CD14-positive monocyte (primary cell): ENCODE data around the gene FKBP5. TPM values are rescaled to one million over a fixed set of nuclear protein-coding genes. Genes with fewer than 3 reads are reported as not detected.
"Not testable (repeated sequence)": the region's sequence is repeated elsewhere in the genome, so short reads cannot be mapped to it uniquely, and the experiment has no call there.

ENCODE experiments used
- DNase-seq, 3 donors: peaks; one replicate each; pipeline ENCODE4 v3.0.0-alpha.2; 2011 to 2022
- H2AFZ ChIP-seq: 2 replicates; pipeline ENCODE4 v1.6.0; 2012; ENCODE audit warnings: mild to moderate bottlenecking, low read depth, low read length, inconsistent platforms; ENCODE audit not compliant: insufficient read depth, poor library complexity, severe bottlenecking
- H3K27ac ChIP-seq, 2 donors: 1 replicate in 1 of 2; 2 replicates in 1 of 2; pipeline ENCODE4 v1.5.1; 2012 to 2013; ENCODE audit warnings: low read length in 2 of 2, control low read depth in 1 of 2, inconsistent platforms in 1 of 2, low read depth in 1 of 2, mild to moderate bottlenecking in 1 of 2
- H3K27me3 ChIP-seq, 2 donors: one replicate each; pipeline versions ENCODE4 v1.6.0 to v1.6.1; 2011 to 2013; ENCODE audit warnings: low read length in 2 of 2; ENCODE audit not compliant: control insufficient read depth in 2 of 2, insufficient read depth in 2 of 2
- H3K36me3 ChIP-seq, 2 donors: replicated peaks in 1 of 2; 1 replicate in 1 of 2; 2 replicates in 1 of 2; pipeline versions ENCODE4 v1.5.1 to v1.6.1; 2012 to 2013; ENCODE audit warnings: low read length in 2 of 2, control low read depth in 1 of 2, inconsistent platforms in 1 of 2, mild to moderate bottlenecking in 1 of 2; ENCODE audit not compliant: insufficient read depth in 2 of 2, control insufficient read depth in 1 of 2
- H3K4me1 ChIP-seq, 2 donors: 1 replicate in 1 of 2; 2 replicates in 1 of 2; pipeline versions ENCODE4 v1.5.1 to v1.6.1; 2012 to 2013; ENCODE audit warnings: low read length in 2 of 2, control low read depth in 1 of 2, inconsistent platforms in 1 of 2, mild to moderate bottlenecking in 1 of 2, moderate library complexity in 1 of 2; ENCODE audit not compliant: insufficient read depth in 2 of 2, control insufficient read depth in 1 of 2
- H3K4me2 ChIP-seq: replicated peaks from 2 replicates; pipeline ENCODE3; 2012; ENCODE audit warnings: low read length, moderate library complexity, mild to moderate bottlenecking; ENCODE audit not compliant: poor library complexity, severe bottlenecking; ENCODE audit errors: extremely low read depth
- H3K4me3 ChIP-seq, 3 experiments: fragments of 200-600 bp in 1 of 3; sonication (generic) in 1 of 3; replicated peaks in 1 of 3; 1 replicate in 2 of 3; 2 replicates in 1 of 3; pipeline ENCODE4 v1.5.1; 2011 to 2013; ENCODE audit warnings: low read length in 3 of 3, mild to moderate bottlenecking in 3 of 3, control low read depth in 2 of 3, low read depth in 2 of 3, inconsistent platforms in 1 of 3, moderate library complexity in 1 of 3
- H3K79me2 ChIP-seq: 2 replicates; pipeline ENCODE4 v1.6.0; 2012; ENCODE audit warnings: mild to moderate bottlenecking, control low read depth, inconsistent platforms, low read length, moderate library complexity; ENCODE audit not compliant: insufficient read depth
- H3K9ac ChIP-seq: 2 replicates; pipeline ENCODE4 v1.6.0; 2017; ENCODE audit warnings: low read length, mild to moderate bottlenecking; ENCODE audit not compliant: insufficient read depth, poor library complexity, severe bottlenecking
- H3K9me3 ChIP-seq, 2 donors: replicated peaks in 1 of 2; 1 replicate in 1 of 2; 2 replicates in 1 of 2; pipeline versions ENCODE4 v1.5.1 to v1.6.1; 2012 to 2013; ENCODE audit warnings: low read length in 2 of 2, control low read depth in 1 of 2; ENCODE audit not compliant: control insufficient read depth in 1 of 2, insufficient read depth in 1 of 2
- H4K20me1 ChIP-seq: 2 replicates; pipeline ENCODE4 v1.6.0; 2012; ENCODE audit warnings: mild to moderate bottlenecking, low read length, control low read depth, moderate library complexity; ENCODE audit not compliant: insufficient read depth
- H3K27ac Mint-ChIP-seq, 7 donors: one replicate each; pipeline ENCODE4 v1.8.0; 2020; ENCODE audit warnings: mild to moderate bottlenecking in 7 of 7, mixed read lengths in 7 of 7, moderate library complexity in 6 of 7, inconsistent platforms in 2 of 7
- H3K27me3 Mint-ChIP-seq, 3 donors: one replicate each; pipeline ENCODE4 v1.8.0; 2021 to 2022; ENCODE audit warnings: low read depth in 3 of 3, mild to moderate bottlenecking in 3 of 3, mixed read lengths in 3 of 3, moderate library complexity in 3 of 3, inconsistent platforms in 1 of 3
- H3K36me3 Mint-ChIP-seq, 2 donors: one replicate each; pipeline ENCODE4 v1.8.0; 2020; ENCODE audit warnings: mixed read lengths in 2 of 2, inconsistent platforms in 1 of 2, mild to moderate bottlenecking in 1 of 2
- H3K4me1 Mint-ChIP-seq: one replicate; pipeline ENCODE4 v1.8.0; 2020; ENCODE audit warnings: mild to moderate bottlenecking, mixed read lengths
- H3K4me3 Mint-ChIP-seq, 2 donors: one replicate each; pipeline ENCODE4 v1.8.0; 2020; ENCODE audit warnings: mild to moderate bottlenecking in 2 of 2, mixed read lengths in 2 of 2, moderate library complexity in 1 of 2
- H3K9me3 Mint-ChIP-seq, 7 donors: one replicate each; pipeline ENCODE4 v1.8.0; 2020 to 2022; ENCODE audit warnings: mixed read lengths in 7 of 7, mild to moderate bottlenecking in 6 of 7, moderate library complexity in 6 of 7, inconsistent platforms in 2 of 7
- WGBS: methylation state at CpG from one replicate; pipeline ENCODE4 v1.1.5; 2013; ENCODE audit warnings: missing lambda C conversion rate; ENCODE audit not compliant: insufficient coverage; 5-methylcytosine and 5-hydroxymethylcytosine counted together
- intact Hi-C, 2 donors: fragments of 100-400 bp; cut with micrococcal nuclease; formaldehyde crosslinking; loops; one replicate each; pipeline versions ENCODE4 v1.15.0 to v1.15.1; 2023
- polyA plus RNA-seq, 3 donors: library from polyadenylated mRNA; depleted of rRNA in 1 of 3; unstranded in 2 of 3; stranded (reverse) in 1 of 3; fragments of 300-500 nt in 2 of 3; fragments of >200 nt in 1 of 3; fragmentation: Illumina TruSeq in 2 of 3; gene quantifications; 1 replicate in 2 of 3; 2 replicates in 1 of 3; pipeline ENCODE4 v1.2.3, GENCODE V29; 2012 to 2021
- TF ChIP-seq, protein P1 (sequence below): fragments of 200-600 bp; IDR thresholded peaks from one replicate; pipeline ENCODE4 v1.8.0; 2022; ENCODE audit warnings: antibody characterized with exemption, mild to moderate bottlenecking

FKBP5 gene
- polyA plus RNA-seq, 3 donors = 20.2 to 58.5 (median 56.9) TPM

DNA sequence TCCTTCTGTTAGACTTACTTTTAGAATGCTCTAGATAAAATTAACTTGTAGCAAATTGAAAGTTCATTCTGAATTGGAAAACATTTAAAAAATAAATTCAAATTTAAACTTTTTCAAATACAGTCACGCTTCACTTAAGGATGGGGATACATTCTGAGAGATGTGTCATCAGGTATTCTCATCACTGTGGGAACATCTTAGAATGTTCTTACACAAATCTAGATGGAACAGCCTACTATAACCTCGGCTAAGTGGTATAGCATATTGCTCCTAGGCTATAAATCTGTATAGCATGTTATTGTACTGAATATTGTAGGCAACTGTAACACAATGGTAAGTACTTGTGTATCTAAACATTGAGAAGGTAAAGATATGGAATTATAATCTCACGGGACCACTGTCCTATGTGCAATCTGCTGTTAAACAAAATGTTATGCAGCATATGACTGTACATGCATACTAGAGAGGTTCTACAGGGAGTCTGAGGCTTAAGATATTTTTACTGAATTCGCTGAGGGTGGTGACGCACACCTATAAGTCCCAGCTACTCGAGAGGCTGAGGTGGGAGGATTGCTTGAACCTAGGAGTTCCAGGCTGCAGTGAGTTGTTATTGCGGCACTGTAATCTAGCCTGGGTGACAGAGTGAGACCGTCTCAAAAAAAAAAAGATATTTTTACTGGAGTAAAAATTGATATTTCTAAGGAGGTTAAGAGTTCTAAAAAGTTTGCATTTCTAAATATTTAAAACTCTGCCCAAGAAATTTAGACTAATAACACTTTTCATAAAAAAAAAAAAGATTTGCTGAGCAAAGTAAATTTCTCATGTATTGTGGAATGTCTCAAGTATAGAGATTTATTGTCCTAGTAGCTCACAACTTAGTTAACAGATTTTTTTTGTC is 88.7 kb downstream of the FKBP5 start:
- Mint-ChIP-seq H3K27ac (peak overlapping the region in 6 of 7 donors; percentile 62 to 91 (median 85)), H3K36me3 (peaks cover 27 to 36% of the 10 kb centered on the region in 2 donors), H3K27me3 (no peaks in the 10 kb centered on the region), H3K4me1 (peaks cover 51% of the 10 kb centered on the region), H3K9me3 (peaks cover 0 to 4% (median 0%) of the 10 kb centered on the region in 7 donors), H3K4me3 (no peak overlapping the region)
- H2AFZ ChIP-seq = no peak overlapping the region
- H3K79me2 ChIP-seq = peaks cover 47% of the 10 kb centered on the region
- intact Hi-C loops = loop anchor here in 1 of 2 donors (10.0 kb wide), 1 partner anchor 75 kb away; no protein-coding TSS in a partner anchor
- no peaks in the 10 kb centered on the region for H3K9me3 ChIP-seq
- WGBS = 89% methylated on average over 3 of the region's 8 CpGs
- H3K9ac ChIP-seq = no peak overlapping the region
- H3K36me3 ChIP-seq = peaks cover 19 to 33% of the 10 kb centered on the region in 2 donors
- H3K4me3 ChIP-seq = no peak overlapping the region
- no peak for DNase-seq
- no peaks in the 10 kb centered on the region for H3K27me3 ChIP-seq
- peak overlapping the region; percentile 72 for H3K4me2 ChIP-seq
- TF ChIP-seq, protein P1, sequence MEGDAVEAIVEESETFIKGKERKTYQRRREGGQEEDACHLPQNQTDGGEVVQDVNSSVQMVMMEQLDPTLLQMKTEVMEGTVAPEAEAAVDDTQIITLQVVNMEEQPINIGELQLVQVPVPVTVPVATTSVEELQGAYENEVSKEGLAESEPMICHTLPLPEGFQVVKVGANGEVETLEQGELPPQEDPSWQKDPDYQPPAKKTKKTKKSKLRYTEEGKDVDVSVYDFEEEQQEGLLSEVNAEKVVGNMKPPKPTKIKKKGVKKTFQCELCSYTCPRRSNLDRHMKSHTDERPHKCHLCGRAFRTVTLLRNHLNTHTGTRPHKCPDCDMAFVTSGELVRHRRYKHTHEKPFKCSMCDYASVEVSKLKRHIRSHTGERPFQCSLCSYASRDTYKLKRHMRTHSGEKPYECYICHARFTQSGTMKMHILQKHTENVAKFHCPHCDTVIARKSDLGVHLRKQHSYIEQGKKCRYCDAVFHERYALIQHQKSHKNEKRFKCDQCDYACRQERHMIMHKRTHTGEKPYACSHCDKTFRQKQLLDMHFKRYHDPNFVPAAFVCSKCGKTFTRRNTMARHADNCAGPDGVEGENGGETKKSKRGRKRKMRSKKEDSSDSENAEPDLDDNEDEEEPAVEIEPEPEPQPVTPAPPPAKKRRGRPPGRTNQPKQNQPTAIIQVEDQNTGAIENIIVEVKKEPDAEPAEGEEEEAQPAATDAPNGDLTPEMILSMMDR = no peak
- H3K27ac ChIP-seq = peak overlapping the region in 1 of 2 donors; percentile 91
- peaks cover 49% of the 10 kb centered on the region for H4K20me1 ChIP-seq
- H3K4me1 ChIP-seq = peaks cover 41 to 50% of the 10 kb centered on the region in 2 donors

DNA sequence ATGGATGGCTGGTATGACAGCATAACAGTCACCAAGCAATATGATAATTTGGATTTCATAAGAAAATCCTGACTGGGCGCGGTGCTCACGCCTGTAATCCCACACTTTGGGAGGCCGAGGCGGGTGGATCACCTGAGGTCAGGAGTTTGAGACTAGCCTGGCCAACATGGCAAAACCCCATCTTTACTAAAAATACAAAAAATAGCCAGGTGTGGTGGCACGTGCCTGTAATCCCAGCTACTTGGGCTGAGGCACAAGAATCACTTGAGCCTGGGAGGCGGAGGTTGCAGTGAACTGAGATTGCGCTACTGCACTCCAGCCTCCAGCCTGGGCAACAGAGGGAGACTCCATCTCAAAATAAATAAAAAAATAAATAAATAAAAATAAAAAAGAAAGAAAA is 90.1 kb downstream of the FKBP5 start:
- WGBS = 94% methylated on average over 6 of the region's 8 CpGs
- H2AFZ ChIP-seq, H3K9me3 Mint-ChIP-seq, H3K4me2 ChIP-seq, H3K9ac ChIP-seq, H3K27me3 ChIP-seq, H3K4me3 Mint-ChIP-seq, H3K4me3 ChIP-seq, intact Hi-C loops, H3K27me3 Mint-ChIP-seq, H3K27ac ChIP-seq, DNase-seq, H3K9me3 ChIP-seq: not testable (repeated sequence)
- Histone ChIP-seq H4K20me1 (peaks cover 58% of the 10 kb centered on the region), H3K79me2 (peaks cover 46% of the 10 kb centered on the region), H3K4me1 (peaks cover 39 to 44% of the 10 kb centered on the region in 2 donors), H3K36me3 (peaks cover 31 to 47% of the 10 kb centered on the region in 2 donors)
- Mint-ChIP-seq H3K36me3 (peaks cover 31 to 38% of the 10 kb centered on the region in 2 donors), H3K27ac (peak overlapping the region in 1 of 7 donors; percentile 10), H3K4me1 (peaks cover 46% of the 10 kb centered on the region)
